Progenitor cell of endocrine pancreas (in vitro differentiated cells): ENCODE results near the gene TPCN1. TPM values are rescaled to one million over a fixed set of nuclear protein-coding genes. Genes with fewer than 3 reads are reported as not detected.

Source experiments
- DNase-seq: peaks from one replicate; pipeline ENCODE4 v3.0.0; 2021; ENCODE audit warnings: low spot score; ENCODE audit not compliant: unreplicated experiment
- H3K27ac Mint-ChIP-seq: 2 replicates; pipeline ENCODE4 v1.8.0; 2021; ENCODE audit warnings: mild to moderate bottlenecking, moderate library complexity, mixed read lengths
- H3K27me3 Mint-ChIP-seq: 2 replicates; pipeline ENCODE4 v1.8.0; 2021; ENCODE audit warnings: mixed read lengths
- H3K36me3 Mint-ChIP-seq: 2 replicates; pipeline ENCODE4 v1.8.0; 2022; ENCODE audit warnings: mixed read lengths; ENCODE audit not compliant: insufficient read depth
- H3K4me1 Mint-ChIP-seq: 2 replicates; pipeline ENCODE4 v1.8.0; 2021; ENCODE audit warnings: low read depth, mixed read lengths
- H3K4me3 Mint-ChIP-seq: 2 replicates; pipeline ENCODE4 v1.8.0; 2021; ENCODE audit warnings: low read depth, mild to moderate bottlenecking, moderate library complexity, mixed read lengths
- H3K9me3 Mint-ChIP-seq: 2 replicates; pipeline ENCODE4 v1.8.0; 2021; ENCODE audit warnings: low read depth, mixed read lengths
- total RNA-seq: library from RNA; stranded (reverse); gene quantifications from 2 replicates; pipeline ENCODE4 v1.2.1, GENCODE V29; 2021
- TF ChIP-seq, protein P1 (sequence below): fragments of 200-600 bp; sonication (generic); IDR thresholded peaks from one replicate; pipeline ENCODE4 v1.5.0; 2021; ENCODE audit warnings: antibody characterized with exemption, mild to moderate bottlenecking; ENCODE audit not compliant: unreplicated experiment

TPCN1 gene
- total RNA-seq, 1 donor from 2014 or later, result 34.1 TPM

DNA sequence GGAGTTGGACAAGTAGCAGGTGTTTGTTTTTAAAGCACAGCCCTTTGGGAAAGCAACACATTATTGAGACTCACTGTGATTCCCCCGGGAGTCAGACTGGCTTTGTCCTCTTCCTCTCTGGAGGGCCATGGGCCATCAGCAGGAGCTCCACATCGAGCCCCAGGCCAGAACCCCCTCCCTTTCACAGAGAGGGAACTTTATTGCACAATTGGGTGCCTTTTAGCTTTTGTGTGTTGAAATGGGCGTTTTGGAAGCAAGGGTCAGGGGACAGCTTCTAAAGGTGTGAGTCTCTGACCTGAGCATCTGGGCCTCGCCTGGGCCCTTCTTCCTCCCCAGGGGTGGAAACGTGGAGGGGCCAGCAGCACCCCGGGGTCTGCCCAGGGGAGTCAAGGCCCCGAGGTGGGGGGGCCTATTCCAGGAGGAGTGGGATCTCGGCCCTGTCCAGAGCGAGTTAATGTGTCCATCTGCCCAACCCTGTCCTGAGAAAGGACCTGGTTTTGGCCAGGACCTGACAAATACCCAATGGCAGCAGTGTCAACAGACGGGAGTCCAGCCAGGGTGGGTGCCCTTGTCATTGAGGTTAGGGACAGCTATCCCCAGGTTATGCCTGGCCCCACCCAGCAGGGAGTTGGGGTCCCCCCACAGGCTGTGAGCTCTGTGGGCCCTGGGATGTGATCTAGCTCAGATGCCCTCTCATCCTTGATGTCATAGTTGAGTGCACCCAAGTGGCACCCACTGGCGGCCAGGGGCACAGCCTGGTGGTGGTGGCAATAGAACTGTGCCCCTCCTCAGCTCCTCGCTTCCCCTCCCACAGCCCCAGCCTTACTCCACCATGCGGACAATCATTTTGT, 76.6 kb downstream of the TPCN1 start:
- Mint-ChIP-seq H3K4me1 (peaks cover 5% of the 10 kb centered on the region), H3K9me3 (no peaks in the 10 kb centered on the region), H3K36me3 (no peaks in the 10 kb centered on the region), H3K4me3 (no peak overlapping the region), H3K27ac (no peak overlapping the region), H3K27me3 (no peaks in the 10 kb centered on the region)
- TF ChIP-seq, protein P1, sequence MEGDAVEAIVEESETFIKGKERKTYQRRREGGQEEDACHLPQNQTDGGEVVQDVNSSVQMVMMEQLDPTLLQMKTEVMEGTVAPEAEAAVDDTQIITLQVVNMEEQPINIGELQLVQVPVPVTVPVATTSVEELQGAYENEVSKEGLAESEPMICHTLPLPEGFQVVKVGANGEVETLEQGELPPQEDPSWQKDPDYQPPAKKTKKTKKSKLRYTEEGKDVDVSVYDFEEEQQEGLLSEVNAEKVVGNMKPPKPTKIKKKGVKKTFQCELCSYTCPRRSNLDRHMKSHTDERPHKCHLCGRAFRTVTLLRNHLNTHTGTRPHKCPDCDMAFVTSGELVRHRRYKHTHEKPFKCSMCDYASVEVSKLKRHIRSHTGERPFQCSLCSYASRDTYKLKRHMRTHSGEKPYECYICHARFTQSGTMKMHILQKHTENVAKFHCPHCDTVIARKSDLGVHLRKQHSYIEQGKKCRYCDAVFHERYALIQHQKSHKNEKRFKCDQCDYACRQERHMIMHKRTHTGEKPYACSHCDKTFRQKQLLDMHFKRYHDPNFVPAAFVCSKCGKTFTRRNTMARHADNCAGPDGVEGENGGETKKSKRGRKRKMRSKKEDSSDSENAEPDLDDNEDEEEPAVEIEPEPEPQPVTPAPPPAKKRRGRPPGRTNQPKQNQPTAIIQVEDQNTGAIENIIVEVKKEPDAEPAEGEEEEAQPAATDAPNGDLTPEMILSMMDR, result no peak
- no peak for DNase-seq

DNA sequence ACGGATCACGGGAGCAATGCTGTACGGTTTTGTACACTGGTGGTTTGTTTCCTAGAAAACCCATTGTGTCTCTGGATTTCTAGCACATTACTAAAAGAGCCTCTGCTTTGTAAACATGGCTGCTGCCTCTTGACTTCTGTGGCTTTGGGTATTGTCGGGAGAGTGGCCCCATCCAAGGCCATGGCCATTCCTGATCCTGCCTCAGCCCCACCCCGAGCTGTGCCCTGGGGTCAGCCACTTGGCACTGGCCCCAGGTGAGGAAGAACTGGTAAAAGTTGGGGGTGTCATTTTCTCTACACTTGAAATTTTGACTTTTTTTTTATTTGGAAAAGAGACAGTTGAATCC, 77.2 kb downstream of the TPCN1 start:
- no peak overlapping the region for H3K27ac Mint-ChIP-seq
- TF ChIP-seq, protein P1, result no peak

DNA sequence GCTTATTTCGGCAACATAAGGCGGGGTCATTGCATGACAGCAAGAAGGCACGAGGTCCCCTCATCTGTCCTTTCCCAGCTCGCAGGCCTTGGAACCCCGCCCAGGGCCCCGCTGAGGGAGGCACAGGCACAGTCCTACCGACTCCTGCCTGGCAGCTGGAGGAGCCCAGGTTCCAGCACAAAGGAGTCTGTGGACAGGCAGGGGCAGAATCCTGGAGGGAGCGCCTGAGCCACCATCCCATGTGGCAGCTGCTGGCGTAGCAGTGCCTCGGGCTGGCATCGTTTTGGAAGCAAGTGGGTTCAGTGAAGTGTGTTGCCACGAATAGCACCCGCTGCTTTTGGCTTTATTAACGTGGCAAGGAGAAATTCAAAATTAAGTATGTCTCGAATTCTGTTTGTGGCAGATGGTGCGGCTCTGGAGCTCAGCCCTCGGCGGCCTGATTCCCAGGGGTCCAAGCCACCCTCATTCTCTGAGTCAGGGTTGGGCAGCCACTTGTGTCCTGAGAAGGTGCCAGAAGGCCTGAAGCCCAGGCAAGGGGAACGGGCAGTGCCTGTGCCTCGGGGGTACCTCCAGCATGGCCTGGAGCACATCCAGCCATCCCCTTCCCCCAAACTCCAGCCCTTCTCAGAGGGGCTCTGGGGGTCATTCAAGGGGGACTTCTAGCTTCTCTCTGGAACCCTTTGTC, 77.7 kb downstream of the TPCN1 start:
- Mint-ChIP-seq H3K4me1 (peaks cover 5% of the 10 kb centered on the region), H3K27ac (no peak overlapping the region), H3K9me3 (no peaks in the 10 kb centered on the region), H3K27me3 (no peaks in the 10 kb centered on the region), H3K36me3 (no peaks in the 10 kb centered on the region), H3K4me3 (no peak overlapping the region)
- TF ChIP-seq, protein P1, result no peak
- no peak for DNase-seq

More for the DNA sequence above, 77.2 kb downstream of the TPCN1 start:
- H3K27me3 Mint-ChIP-seq, result no peaks in the 10 kb centered on the region
- H3K4me3 Mint-ChIP-seq, result no peak overlapping the region
- no peak for DNase-seq
- no peaks in the 10 kb centered on the region for H3K9me3 Mint-ChIP-seq
- peaks cover 5% of the 10 kb centered on the region for H3K4me1 Mint-ChIP-seq
- no peaks in the 10 kb centered on the region for H3K36me3 Mint-ChIP-seq

DNA sequence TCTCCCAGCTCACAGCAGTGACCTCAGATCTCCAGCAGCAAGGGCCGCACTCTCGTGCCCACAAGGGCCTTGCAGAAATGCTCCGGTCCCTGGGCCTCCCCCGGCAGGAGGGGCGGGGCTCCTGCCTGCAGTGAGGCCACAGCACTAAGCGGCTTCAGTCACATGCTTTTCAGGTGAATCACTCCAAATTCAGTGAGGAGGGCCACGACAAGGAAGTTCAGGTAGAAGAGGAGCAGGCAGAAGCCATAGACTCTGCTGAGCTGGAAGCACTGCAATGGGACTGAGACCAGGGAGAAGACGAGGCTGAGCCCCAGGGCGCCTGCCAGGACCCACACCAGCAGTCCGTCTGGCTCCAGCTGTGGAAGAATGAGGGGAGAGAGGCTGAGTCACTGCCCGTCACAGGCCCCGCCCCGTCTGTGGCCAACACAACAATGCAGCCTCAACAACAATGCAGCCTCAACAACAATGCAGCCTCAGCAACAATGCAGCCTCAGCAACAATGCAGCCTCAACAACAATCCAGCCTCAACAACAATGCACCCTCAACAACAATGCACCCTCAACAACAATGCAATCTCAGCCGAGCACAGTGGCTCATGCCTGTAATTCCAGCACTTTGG, 78.5 kb downstream of the TPCN1 start:
- DNase-seq, result no peak

DNA sequence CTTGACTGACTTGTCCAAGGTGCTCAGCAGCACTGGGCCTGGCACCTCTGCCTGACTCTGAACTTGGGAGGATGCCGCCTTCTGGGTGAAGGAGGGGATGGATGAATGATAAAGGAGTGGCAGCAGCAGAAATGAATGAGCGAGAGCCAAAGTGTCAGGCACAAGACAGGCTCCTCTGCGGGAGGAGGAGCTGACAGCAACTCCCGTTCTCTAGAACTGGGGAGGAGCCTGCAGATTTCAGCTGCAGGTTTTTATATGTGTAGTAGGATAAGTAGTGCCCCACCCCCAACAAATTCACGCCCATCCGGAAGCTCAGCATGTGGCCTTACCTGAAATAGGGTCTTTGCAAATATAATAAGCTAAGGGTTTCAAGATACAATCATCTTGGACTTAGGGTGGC, 80.5 kb downstream of the TPCN1 start:
- no peak overlapping the region for H3K4me3 Mint-ChIP-seq
- TF ChIP-seq, protein P1, result no peak
- DNase-seq, result no peak
- no peaks in the 10 kb centered on the region for H3K36me3 Mint-ChIP-seq
- H3K4me1 Mint-ChIP-seq, result peaks cover 5% of the 10 kb centered on the region
- H3K9me3 Mint-ChIP-seq, result no peaks in the 10 kb centered on the region
- H3K27me3 Mint-ChIP-seq, result no peaks in the 10 kb centered on the region
- peak overlapping the region; percentile 80 for H3K27ac Mint-ChIP-seq

More for the DNA sequence above, 78.5 kb downstream of the TPCN1 start:
- TF ChIP-seq, protein P1, result no peak
- Mint-ChIP-seq H3K36me3 (no peaks in the 10 kb centered on the region), H3K27me3 (no peaks in the 10 kb centered on the region), H3K9me3 (no peaks in the 10 kb centered on the region), H3K4me3 (no peak overlapping the region), H3K4me1 (peaks cover 5% of the 10 kb centered on the region), H3K27ac (peak overlapping the region; percentile 86)
